Mesodermal cell (in vitro differentiated cells): Measurements from ENCODE around the gene LEF1.

Experiments used
- H3K27ac ChIP-seq: 2 replicates; pipeline ENCODE4 v1.7.0; 2013; ENCODE audit warnings: mild to moderate bottlenecking, low read depth, low read length, moderate library complexity; ENCODE audit not compliant: severe bottlenecking
- H3K36me3 ChIP-seq: 2 replicates; pipeline ENCODE4 v1.7.1; 2013; ENCODE audit warnings: mild to moderate bottlenecking, low read length, moderate library complexity; ENCODE audit not compliant: control insufficient read depth, insufficient read depth
- H3K4me1 ChIP-seq: one replicate; pipeline ENCODE4 v1.7.1; 2013; ENCODE audit warnings: mild to moderate bottlenecking, low read length; ENCODE audit not compliant: insufficient read depth, control insufficient read depth, poor library complexity, severe bottlenecking
- H3K4me3 ChIP-seq: 2 replicates; pipeline ENCODE4 v1.7.0; 2013; ENCODE audit warnings: low read length, control low read depth, mild to moderate bottlenecking; ENCODE audit not compliant: insufficient read depth, poor library complexity, severe bottlenecking; ENCODE audit errors: extremely low read depth
- H3K9me3 ChIP-seq: 2 replicates; pipeline ENCODE4 v1.7.1; 2013; ENCODE audit warnings: mild to moderate bottlenecking, low read length, moderate library complexity; ENCODE audit not compliant: control insufficient read depth
- WGBS, 2 experiments: methylation state at CpG; one replicate each; pipeline ENCODE4 v1.1.5; 2013; ENCODE audit warnings: missing lambda C conversion rate in 2 of 2; ENCODE audit not compliant: insufficient coverage in 2 of 2; 5-methylcytosine and 5-hydroxymethylcytosine counted together

The LEF1 gene

GRCh38 chr4:108099838-108100237, 68.9 kb downstream of the LEF1 start:
- Histone ChIP-seq H3K36me3 (peaks cover 26% of the 10 kb centered on the region), H3K4me3 (no peak overlapping the region), H3K9me3 (no peaks in the 10 kb centered on the region), H3K27ac (no peak overlapping the region), H3K4me1 (peaks cover 5% of the 10 kb centered on the region)
- no CpG with 5 or more reads among the region's 1 CpG for WGBS, 2 experiments

- WGBS, 2 experiments: 100% methylated on average over 1 of the region's 5 CpGs; no CpG with 5 or more reads in 1 of the 2 experiments
- Histone ChIP-seq H3K4me3 (no peak overlapping the region), H3K36me3 (peaks cover 24% of the 10 kb centered on the region), H3K4me1 (peaks cover 5% of the 10 kb centered on the region), H3K27ac (no peak overlapping the region), H3K9me3 (no peaks in the 10 kb centered on the region)
Observed at GRCh38 chr4:108097990-108098553, 70.7 kb downstream of the LEF1 start.

DNA sequence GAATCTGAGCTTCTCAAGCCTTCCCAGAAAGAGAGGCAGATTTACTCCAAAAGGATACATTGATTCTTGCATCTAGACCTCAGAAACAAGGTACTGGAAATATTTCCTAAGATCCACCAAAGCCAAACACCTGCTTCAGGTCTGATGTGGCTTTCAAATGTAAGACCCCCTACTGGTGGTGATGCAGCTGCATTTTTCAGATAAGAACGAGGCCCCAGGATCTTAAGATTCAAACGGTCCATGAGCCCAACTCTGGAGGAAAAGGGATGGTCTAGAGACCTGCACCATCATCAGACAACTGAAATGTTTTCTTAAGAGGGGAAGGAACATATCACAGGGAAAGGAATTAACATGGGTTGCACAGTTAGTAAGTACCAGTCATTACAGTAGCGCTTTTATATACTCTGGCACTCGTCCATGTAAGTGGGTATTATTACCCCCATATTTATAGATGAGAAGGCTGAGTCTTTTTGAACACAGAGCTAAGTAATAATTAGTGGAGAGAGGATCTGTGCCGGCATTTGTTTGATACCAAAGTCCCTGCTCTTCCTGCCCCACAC, 73.7 kb downstream of the LEF1 start:
- no peaks in the 10 kb centered on the region for H3K4me1 ChIP-seq

GRCh38 chr4:108094131-108094530, 74.6 kb downstream of the LEF1 start:
- WGBS, 2 experiments: 92 to 94% methylated on average over 1 of the region's 2 CpGs

More for the DNA sequence above, 73.7 kb downstream of the LEF1 start:
- Histone ChIP-seq H3K9me3 (no peaks in the 10 kb centered on the region), H3K27ac (no peak overlapping the region), H3K36me3 (peaks cover 11% of the 10 kb centered on the region), H3K4me3 (no peak overlapping the region)
- WGBS, 2 experiments: 60 to 100% methylated on average over 1 to 2 of the region's 5 CpGs

DNA sequence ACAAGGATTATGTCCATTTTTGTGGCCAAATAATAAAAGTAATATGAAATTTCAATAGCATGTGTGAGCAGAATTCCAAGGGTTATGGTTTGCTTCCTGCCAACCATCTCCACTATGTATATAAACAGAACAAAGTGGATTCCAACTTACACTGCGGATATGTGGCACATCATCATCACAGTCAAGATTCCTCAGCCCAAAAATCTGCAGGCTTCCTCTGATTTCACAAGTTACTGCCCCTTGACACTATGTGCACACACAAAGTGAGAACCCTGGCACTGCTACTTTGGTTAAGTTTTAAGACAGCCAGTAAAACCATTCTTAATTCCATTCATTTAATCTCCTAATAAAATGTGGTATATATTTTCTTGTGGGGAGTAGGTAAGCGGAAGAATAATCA, 76.4 kb downstream of the LEF1 start:
- Histone ChIP-seq H3K9me3 (no peaks in the 10 kb centered on the region), H3K4me1 (no peaks in the 10 kb centered on the region), H3K4me3 (no peak overlapping the region), H3K36me3 (peaks cover 26% of the 10 kb centered on the region), H3K27ac (no peak overlapping the region)
- 88% methylated on average over 1 of the region's 2 CpGs; no CpG with 5 or more reads in 1 of the 2 experiments for WGBS, 2 experiments

More at GRCh38 chr4:108094131-108094530, 74.6 kb downstream of the LEF1 start:
- H3K27ac ChIP-seq: no peak overlapping the region
- H3K4me3 ChIP-seq: no peak overlapping the region
- peaks cover 11% of the 10 kb centered on the region for H3K36me3 ChIP-seq
- H3K9me3 ChIP-seq: no peaks in the 10 kb centered on the region
- H3K4me1 ChIP-seq: no peaks in the 10 kb centered on the region

DNA sequence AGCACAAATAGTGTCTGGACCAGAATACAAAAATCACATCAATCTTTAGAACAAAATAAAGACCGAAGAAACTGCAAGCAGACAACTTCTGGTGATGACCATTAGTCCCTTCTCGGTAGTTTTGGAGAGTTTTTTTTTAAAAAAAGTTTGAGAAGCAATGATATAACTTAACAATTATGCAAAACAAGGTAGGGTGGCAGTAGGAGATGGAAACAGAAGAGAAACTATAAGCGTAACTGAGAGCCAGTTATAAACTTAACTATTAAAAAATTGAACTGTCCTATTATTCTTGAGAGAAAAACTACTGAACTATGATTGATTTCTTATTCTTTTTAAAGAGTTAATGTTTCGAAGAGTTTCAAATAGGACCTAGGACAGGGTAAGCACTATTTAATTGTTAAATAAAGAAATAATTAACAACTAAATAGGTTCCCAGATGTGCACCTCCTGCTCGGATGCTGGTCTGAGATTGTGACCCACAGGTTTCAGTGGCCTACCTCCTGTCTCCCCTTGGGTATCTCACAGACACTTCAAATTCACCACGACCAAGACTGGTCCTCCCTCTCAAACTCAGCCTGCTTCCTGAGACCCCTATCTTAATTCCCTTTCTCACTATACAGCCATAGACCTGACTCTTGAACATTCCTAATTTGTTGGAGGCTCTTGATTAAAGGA, 81.3 kb downstream of the LEF1 start:
- Histone ChIP-seq H3K9me3 (no peaks in the 10 kb centered on the region), H3K4me3 (no peak overlapping the region), H3K4me1 (no peaks in the 10 kb centered on the region), H3K27ac (no peak overlapping the region), H3K36me3 (peaks cover 55% of the 10 kb centered on the region)
- 100% methylated on average over 1 to 2 of the region's 6 CpGs for WGBS, 2 experiments

DNA sequence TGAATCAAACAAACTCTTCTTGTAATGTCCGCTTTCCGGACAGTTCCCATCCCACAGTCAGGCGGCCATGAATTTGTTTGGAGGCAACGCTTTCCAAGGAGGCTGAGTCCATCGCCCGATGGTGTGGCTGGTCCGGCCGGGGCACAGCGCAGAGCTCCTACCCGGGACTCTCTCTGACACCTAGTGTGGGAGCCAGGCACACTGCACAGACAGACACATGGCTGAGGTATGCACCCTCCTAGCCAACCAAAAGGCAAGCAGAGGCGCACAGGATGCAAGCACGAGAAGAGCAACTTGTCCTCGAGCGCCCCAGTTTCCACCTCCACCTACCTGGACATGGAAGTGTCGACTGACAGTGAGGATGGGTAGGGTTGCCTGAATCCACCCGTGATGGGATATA, 87.5 kb downstream of the LEF1 start:
- WGBS, 2 experiments: 99 to 100% methylated on average over 8 to 10 of the region's 16 CpGs
- Histone ChIP-seq H3K4me1 (no peaks in the 10 kb centered on the region), H3K9me3 (no peaks in the 10 kb centered on the region), H3K4me3 (no peak overlapping the region), H3K27ac (no peak overlapping the region), H3K36me3 (peaks cover 86% of the 10 kb centered on the region)

GRCh38 chr4:108080747-108081146, 88.0 kb downstream of the LEF1 start:
- Histone ChIP-seq H3K36me3 (peaks cover 86% of the 10 kb centered on the region), H3K27ac (no peak overlapping the region), H3K4me1 (no peaks in the 10 kb centered on the region), H3K9me3 (no peaks in the 10 kb centered on the region), H3K4me3 (no peak overlapping the region)
- 98% methylated on average over 10 of the region's 10 CpGs for WGBS, 2 experiments

DNA sequence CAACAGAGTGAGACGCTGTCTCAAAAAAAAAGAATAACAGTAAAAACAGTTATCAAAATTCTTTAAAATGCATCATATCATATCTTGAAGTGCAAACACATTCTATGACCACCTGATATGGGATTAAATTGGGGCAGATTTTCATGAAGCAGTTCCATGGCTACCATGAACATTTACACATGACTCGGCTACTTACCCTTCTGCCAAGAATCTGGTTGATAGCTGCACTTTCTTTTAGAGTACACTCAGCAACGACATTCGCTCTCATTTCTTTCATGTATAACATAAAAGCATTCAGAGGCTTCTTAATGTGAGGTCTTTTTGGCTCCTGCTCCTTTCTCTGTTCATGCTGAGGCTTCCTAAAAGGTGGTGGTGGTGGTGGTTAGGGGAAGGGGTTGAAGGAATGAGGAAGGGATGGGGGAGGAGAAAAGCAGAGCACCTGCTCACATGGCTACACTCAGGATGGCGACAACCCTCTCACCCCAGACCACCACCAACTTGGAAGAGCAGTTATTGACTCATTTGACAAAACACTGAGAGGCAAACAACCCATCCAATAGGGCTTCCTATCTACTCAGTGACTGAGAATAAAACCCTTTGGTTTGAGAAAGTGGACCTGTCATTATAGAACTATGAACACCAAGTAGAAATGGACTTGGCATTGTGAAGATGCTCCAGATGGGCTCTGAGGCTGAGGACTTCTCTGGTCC, 90.6 kb downstream of the LEF1 start:
- 40 to 90% methylated on average over 2 of the region's 5 CpGs for WGBS, 2 experiments
- no peaks in the 10 kb centered on the region for H3K4me1 ChIP-seq
- no peak overlapping the region for H3K27ac ChIP-seq
- peaks cover 84% of the 10 kb centered on the region for H3K36me3 ChIP-seq
- no peaks in the 10 kb centered on the region for H3K9me3 ChIP-seq
- no peak overlapping the region for H3K4me3 ChIP-seq

GRCh38 chr4:108072300-108072699, 96.4 kb downstream of the LEF1 start:
- peaks cover 76% of the 10 kb centered on the region for H3K36me3 ChIP-seq
- no peak overlapping the region for H3K27ac ChIP-seq
- H3K4me3 ChIP-seq: no peak overlapping the region
- H3K9me3 ChIP-seq: no peaks in the 10 kb centered on the region
- 80 to 90% methylated on average over 1 to 2 of the region's 4 CpGs for whole genome bisulfite sequencing, 2 experiments
- no peaks in the 10 kb centered on the region for H3K4me1 ChIP-seq
